GM21717 (cell line): ENCODE measurements around the gene METTL16.

Experiments
- ATAC-seq: cut with Tn5 transposase; IDR thresholded peaks from one replicate; pipeline ENCODE4 v1.9.1; 2021; ENCODE audit warnings: mild to moderate bottlenecking, moderate library complexity; ENCODE audit not compliant: unreplicated experiment

METTL16 gene

DNA sequence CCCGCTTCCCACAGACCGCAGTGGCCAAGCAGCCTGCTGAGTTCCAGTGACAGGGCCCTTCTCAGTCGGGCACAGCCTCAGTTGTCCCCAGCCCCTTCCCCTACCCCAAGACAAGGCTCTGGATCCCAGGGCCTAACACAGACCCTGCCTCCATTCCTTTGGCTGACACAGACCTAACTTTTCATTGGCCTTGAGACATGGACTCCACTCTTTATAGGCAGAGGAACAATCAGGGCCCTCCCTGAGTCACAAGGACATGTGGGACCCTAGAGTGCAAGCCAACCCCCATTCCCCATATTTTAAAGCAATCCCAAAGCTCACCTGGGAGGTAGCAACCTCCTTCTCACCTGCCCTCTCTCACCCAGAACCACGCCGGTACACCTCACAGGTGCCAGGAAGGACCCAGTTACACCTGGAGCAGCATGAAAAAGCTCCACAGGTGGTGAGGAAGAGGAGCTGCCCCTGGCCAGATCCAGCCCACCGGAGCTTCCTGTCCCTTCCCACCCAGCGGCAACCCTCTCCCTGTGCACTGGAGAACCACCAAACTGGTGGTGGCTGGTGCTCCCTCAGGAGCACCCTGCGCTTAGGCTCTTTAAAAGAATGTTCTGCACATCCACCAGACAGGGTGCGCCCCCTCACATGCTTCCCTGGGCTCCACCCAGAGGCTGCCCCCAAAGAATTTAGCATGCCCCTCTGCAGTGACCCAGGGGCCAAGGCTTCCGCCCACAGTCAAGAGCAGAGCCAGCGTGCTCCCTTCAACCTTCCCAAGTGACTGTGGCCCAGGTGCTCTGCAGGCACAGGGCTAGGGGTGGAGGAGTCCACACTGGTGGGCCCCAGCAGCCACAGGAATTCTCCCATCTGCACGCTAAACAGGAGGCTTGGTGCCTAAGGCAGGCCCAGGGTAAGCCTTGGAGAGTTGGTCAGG lies 114.2 kb downstream of the METTL16 start:
- no peak for ATAC-seq

DNA sequence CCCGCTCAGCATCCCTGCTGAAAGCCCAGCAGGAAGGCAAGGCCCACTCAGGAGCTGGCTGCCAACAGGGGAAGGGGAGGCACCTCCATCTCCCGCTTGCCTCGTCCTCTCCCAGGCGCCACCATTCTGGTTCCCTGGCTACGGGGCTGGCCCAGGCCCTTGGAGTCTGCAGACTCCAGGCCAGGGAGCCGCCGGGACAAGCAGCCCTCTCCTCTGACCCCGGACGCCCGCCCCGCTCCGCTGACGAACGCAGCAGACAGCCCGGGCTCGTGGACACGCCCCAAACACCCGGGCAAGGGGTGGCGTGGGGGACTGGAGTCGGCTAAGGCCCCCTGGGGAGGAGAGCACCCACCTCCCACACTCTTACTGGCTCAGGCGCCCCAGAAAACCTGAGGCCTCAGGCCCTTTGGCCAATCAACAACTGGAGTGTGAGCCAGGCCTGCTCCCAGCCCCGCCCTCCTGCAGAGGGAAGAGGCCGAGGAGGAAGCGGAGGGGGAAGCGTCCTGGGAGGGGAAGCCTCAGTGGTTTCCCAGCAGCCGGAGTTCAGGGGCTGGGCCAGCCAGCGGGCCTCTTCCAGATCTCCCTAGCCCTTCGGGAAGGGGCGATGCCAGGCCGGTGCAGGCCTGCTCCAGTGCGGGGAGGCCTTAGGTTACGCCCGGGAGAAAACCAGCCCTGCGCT lies 115.0 kb downstream of the METTL16 start:
- no peak for ATAC-seq

DNA sequence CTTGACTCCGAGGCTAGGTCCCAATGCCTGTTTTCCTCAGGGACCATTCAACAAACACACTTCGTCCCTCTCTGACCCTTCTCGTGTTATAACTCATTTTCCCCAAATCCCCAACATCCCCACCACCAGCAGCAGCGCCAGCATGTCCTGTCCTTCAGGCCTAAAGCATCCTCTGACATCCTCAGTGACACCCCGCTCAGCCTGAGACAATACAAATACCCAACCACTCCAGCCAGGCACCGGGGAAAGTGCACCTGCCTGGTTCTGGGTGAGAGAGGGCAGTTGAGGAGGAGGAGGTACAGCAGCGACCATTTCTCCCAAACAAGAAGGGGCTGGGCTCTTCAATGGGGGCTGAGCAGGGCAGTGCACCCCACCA lies 115.5 kb downstream of the METTL16 start:
- ATAC-seq = no peak

DNA sequence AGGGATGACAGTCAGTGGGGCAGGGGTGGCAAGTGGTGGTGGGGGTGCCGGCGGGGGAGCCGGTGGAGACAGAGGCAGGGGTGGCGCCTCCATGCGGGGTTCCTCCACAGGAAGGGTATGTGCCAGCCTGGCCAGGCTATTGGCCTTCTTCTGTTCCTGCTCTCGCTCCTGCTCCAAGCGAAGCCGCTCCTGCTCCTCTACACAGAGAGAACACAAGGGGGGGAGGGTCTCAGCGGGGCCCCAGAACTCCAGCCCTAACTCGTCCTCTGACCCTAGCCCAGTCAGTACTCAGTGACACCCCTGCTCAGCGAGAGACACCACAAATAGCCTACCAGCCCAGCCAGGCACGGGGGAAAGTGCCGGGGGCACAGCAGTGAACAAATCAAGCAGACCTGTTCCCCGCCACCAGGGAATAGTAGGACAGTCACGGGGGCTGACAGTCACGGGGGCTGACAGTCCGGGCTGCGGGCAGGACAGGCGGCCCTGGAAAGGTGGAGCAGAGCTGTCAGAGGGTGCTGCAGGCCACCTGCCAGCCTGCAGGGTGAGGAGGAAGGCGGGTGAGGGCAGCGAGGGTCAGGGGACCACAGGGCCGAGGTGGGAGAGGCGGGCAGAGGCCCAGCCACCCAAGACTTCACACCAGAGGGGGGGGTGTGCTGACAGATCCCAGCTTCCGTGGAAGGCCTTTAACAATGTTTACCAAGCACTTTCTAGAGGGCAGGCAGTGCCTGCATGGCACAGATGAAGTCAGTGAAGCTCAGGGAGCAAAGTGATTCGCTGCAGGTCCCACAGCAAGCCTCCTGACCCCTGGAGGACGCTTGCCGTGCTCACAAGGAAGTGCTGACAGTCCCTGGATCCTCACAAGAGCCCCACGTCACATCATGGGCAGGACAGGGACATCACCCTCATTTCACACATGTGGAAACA lies 116.2 kb downstream of the METTL16 start:
- ATAC-seq = no peak

DNA sequence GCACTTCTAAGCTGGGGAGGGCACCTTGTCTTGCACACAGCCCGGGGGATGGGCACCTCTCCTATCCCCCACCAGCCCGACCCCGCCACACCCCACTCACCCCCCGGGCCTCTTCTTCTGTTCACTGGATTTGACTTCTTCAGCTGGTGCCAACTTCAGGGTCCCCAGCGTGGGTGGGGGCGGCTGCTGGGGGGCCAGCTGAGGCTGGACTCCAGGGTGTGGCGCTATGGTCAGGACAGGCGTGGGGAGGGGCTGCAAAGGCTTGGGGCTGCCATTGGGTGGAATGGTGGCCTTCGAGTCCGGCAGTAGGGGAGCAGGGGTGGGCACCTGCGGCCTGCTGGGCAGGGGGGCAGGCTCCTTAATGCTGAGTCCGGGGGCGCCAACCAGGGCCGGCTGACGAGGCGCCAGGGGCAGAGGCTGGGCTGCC lies 116.9 kb downstream of the METTL16 start:
- ATAC-seq = no peak

DNA sequence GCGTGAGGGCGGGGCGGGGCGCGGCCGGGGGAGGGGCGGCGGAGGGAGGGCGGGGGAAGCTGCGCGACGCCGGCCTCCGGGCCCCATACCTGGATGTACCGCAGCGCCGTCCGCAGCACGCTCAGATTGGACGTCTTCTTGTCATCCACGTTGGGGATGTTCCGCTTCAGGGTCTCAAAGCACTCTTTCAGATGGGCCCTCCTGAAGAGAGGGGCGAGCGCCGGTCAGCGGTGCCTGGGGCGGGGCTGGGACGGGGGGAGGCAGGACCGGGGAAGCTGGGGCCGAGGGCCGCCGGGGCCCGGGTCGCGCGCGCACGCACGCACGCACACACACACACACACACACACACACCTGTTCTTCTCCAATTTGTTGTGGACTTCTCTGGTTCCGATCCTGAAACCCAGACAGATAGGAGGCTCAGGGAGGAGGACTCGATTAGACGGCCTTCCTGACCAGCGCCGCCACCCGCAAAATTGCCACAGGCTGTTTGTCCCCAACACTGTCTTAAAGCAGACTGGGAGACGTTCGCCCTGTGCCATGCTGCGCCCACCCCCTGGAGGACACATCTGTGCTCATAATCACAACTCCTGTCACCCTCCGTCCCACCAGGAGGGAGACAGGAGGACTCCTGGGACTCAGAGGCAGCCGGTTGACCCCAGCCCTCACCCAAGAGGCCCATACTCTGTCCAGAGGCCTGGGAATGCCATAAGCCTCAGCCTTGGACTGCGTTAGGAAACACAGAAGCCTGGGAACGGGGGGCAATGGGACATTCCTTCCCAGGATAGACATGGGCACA lies 117.5 kb downstream of the METTL16 start:
- ATAC-seq = no peak

DNA sequence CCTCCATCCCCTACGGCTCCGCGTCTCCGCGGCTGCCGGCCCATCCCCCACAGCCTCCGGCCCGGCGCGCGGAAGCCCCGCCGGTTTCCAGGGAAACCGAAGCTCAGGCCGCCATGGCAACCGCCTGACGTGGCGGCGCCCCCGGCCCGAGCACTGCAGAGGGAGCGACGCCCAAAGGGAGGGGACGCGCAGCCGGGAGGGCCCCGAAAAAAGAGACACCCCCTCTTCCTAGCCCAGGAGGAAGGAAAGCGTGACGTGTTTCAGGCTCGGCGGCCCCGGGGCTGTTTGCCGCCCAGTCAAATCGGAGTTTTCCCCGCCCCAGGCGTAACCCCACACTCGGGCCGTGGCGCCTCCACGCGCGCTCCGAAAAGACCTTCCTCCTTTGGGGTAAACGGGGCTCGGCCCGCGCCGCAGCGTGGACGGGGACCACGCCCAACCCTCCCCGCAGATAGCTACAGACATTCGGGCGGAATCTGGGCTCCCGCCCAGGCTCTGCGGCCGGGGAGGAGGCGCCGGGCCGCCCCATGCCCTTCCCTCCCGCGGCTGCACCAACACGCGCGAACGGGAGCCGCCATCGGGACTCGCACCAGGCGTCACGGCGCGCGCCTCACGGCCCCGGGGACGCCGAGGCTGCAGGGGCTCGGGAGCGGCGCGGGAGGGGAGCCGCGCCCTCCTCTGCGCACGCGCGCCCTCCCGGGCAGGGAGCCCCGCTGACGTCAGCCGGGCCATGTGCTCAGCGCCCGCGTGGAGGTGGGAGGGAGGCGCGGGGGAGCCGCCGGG lies 118.3 kb downstream of the METTL16 start:
- ATAC-seq = peak; percentile 17

DNA sequence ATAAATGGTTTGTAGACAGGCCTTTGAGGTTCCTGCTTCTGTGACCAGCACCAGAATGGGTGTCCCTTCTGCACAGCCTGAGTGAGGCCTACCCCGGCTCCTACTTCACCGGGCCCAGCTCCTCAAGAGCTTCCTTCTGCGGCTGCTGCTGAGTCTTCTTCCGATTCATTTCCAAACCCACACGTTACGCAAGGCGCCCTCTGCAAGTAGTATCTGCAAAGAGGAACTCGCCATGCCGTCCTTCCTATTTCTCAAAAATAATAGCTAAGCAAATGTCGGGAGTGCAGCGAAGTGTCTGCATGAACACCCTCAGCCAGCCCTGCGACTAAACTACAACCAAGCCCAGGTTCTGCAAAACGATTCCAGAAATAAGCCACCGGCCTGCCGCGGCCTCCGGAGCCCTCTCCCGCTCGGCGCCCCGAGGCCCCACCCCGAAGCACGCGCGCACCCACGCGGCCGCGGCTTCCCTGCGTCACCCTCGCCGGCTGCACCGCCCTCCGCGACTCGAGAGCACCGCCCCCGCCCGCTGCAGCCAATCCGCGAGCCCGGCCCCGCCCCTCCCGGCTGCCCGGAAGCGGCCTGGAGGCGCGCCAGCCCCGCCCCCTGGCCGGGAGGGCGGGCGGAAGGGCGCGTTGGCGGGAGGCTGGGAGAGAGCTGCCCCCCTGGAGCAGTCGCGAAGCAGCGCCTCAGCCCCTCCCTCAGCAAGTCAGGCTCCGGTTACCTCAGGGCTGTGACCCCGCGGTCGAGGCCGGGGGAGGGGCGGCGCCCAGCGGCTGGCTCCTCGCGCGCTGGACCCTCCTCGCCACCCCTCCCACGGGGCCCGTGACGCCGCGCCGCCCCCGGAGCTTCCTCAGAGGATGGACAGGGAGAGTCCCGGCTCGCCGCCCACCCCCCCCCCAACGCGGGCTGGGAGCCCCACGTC lies 119.2 kb downstream of the METTL16 start:
- ATAC-seq = peak; percentile 34

DNA sequence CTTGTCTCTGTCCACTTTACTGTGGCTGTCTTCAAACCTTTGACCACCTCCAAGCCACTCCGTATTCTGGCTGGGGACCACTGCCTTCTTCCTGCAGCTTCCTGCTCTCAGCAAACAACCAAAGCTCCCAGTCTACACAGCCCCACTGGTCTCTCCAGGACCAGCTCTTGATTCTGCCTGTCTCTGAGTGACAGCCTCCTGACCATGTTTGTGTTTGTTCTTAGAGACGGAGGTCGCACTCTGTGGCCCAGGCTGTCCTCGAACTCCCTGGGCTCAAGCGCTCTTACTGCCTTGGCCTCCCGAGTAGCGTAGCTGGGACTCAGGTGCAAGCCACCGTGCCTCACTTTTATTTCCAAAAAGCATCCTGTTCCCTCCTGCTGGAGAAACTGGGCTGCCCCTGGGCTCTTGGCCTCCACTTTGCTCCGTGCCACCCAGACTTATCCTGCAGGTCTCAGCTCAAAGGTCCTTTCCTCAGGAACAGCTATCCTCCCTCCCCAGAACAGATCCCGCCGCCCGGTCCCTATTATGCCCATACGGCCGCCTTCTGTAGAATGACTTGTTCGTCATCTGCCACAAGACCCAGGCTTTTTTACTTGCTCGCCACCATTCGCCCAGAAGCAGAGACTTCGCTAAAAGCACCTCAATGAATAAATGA lies 120.0 kb downstream of the METTL16 start:
- ATAC-seq = no peak

DNA sequence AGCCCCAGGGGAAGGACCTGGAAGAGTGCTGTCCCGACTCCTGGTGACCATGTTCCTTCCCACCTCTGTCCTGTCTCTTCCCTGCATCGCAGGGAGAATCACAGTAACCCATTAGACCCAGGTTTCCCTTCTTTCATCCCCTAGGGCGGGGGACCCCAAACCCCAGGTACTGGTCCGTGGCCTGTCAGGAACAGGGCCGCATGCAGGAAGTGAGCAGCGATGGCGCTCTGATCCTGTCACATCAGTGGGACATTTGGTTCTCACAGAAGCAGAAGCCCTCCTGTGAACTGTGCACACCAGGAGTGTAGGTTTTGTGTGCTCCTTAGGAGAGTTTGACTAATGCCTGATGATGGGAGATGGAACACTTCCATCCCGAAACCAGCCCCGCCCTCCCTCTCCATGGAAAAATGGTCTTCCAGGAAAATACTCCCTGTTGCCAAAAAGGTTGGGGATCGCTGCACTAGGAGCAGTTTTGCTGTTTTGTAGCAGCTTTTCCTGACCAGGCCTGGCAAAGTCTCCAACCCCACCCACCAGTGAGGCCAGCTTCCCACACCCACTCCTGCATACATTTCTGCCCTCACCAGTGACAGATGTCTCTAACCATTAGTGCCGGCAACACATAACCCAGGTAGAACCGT lies 121.4 kb downstream of the METTL16 start:
- no peak for ATAC-seq

DNA sequence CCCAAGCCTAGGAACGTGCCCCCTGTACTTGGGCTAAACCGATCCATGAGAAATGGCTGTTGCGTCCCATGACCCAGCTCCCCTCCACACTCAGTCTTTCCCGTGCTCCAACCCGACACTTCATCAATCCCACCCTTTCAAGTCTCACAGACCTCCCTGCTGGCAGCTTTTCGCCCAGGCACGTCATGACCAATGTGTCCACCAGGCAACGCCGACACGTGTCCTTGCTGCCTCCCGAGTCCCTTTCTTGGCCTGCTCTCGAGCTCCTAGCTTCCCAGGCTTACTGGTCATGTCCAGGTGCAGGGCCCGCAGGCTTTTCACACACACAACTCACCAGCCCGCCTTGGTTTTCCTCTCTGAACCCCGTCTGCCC lies 123.0 kb downstream of the METTL16 start:
- no peak for ATAC-seq

DNA sequence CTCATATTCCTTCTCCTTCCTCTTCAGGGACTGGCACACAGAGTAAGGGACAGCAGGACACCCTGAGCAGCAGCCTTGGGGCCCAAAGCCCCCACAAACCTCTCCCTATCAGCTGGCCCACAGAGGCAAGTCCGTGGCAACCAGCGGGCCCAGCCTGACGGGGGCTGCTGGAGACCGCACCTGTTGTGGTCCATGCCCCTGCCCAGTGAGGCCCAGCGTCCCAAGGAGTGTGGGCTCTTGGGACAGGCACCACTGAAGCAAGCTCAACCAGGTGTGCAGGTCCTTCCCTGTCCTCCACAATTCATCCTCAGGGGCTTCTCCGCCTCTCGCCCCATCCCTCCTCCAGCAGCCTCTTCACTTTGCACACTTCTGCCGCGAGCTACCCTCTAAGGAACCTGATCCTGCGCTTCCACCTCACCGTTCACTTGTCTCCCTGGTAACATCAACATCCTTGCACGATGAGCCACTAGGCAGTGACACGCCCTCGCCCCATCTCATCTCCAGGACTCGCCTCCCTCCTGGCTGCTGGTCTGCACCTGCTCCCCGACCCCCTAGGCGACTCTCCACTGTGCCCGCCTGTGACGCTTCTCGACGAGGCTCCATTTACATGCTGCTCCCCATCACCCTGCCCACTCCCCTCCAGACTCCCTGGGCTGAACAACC lies 123.5 kb downstream of the METTL16 start:
- ATAC-seq = no peak

DNA sequence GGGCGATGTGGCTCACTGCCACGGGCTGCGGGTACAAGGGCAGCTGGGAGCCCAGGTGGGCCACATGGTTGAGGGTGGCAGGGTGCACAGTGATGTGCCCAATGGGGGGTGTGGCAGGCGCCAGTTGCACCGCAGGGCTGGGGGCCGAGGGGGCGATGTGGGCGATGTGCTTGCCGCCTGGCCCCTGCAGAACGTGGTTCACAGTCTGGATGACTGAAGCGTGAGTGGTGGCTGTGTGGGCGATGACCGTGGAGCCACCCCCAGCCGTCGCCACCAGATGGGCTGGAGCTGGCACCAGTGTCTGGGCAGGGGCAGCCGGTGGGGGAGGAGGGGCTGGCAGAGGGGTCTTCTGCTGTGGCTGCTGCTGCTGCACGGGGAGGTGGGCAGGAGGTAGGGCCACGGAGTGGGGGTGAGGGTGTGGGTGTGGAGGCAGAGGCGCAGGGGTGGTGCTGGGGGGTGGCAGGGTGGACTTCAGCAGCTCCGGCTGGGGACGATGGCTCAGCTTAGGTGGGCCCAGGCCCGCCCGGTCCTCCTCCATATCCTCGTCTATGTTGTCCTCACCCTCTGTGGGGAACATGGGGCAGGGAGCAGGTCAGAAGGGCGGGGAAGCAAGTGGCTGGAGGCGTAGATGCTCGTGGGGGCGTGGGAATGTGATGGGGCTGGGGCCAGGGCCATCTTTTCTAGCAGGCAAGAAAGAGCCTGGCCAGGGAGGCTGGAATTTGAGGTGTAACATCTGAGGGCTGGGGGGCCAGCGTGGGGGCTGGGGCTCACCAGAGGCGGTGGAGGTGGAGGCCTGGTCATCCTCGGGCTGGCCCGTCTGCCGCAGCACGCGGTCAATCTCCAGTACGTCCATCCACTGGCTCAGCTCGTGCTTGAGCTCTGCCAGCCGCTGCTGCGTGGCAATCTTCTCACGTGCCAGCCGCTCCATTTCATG lies 124.3 kb downstream of the METTL16 start:
- no peak for ATAC-seq

DNA sequence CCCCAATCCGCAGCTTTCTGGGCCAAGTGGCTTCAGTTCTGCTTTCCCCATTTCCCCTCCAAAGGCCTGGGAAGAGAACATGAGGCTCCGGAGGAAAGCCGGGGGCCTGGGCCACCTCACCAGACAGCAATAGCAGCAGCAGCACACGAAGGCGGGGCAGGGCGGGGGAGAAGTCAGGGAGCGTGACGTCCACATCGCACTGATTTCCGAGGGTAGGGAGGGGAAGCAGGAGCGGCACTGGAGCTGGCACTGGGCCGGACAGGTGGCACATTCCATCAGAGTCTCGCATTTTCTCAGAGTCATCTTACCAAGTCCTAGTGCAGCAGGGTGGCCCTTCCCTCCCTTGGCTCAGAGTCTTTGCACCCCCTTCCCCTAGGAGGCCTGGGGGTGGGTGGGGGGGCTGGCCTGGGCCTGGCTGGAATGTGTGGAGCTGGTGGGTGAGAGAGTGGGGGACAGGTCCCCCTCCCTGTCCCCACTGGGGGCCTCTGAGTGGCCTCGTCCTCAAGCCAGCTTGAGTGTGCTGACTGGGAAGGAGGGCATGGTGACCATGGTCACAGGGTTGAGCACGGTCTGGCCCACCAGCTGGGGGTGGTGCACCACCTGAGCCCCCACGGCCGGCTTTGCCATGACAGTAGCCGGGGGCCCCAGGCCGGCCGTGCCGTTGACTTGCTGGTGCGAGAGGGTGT lies 125.1 kb downstream of the METTL16 start:
- ATAC-seq = no peak
